Endothelial cell of umbilical vein (primary cell): ENCODE measurements around the gene SAC3D1. TPM values are rescaled to one million over a fixed set of nuclear protein-coding genes. Genes with fewer than 3 reads are reported as not detected.

Experiments used
- BruUV-seq: library from RNA; stranded (reverse); fragments of 400-500 nt; replicated peaks from 2 replicates; lab custom pipeline; 2021; lab: Mats Ljungman, UMichigan
- CTCF ChIA-PET: fragments of 300-600, 350-600 bp; sonication (Branson Sonifier 250); formaldehyde crosslinking; loops from one replicate; lab custom pipeline; 2021; ENCODE audit warnings: antibody characterized with exemption, inconsistent platforms; lab: Charles Lee
- POLR2A ChIA-PET: fragments of 300-600, 350-600 bp; sonication (Branson Sonifier 250); formaldehyde crosslinking; loops from one replicate; lab custom pipeline; 2021; ENCODE audit warnings: antibody characterized with exemption, inconsistent platforms; lab: Charles Lee
- DNase-seq: peaks from one replicate; pipeline ENCODE4 v3.0.0-alpha.2; 2011; ENCODE audit warnings: low read depth, low spot score
- FAIRE-seq: peaks from 2 replicates; lab custom pipeline; 2011; peaks lifted over from hg19 to GRCh38; lab: Jason Lieb, UNC
- H2AFZ ChIP-seq: 2 replicates; pipeline ENCODE4 v1.6.0; 2012; ENCODE audit warnings: low read depth, low read length, control low read depth, inconsistent platforms
- H3K27ac ChIP-seq: 2 replicates; pipeline ENCODE4 v1.5.1; 2011; ENCODE audit warnings: low read depth, mild to moderate bottlenecking, control low read depth, low read length, moderate library complexity; ENCODE audit not compliant: insufficient read depth
- H3K27me3 ChIP-seq, 2 experiments: 2 replicates each; pipeline versions ENCODE4 v1.6.0 to v1.6.1; 2011; ENCODE audit warnings: low read length in 2 of 2, mixed read lengths in 1 of 2; ENCODE audit not compliant: control insufficient read depth in 2 of 2, insufficient read depth in 2 of 2
- H3K36me3 ChIP-seq, 2 experiments: 2 replicates in 1 of 2; 3 replicates in 1 of 2; pipeline ENCODE4 v1.5.1; 2011; ENCODE audit warnings: low read length in 2 of 2, mild to moderate bottlenecking in 1 of 2, moderate library complexity in 1 of 2; ENCODE audit not compliant: control insufficient read depth in 2 of 2, insufficient read depth in 2 of 2; ENCODE audit errors: extremely low read depth in 1 of 2
- H3K4me1 ChIP-seq: 3 replicates; pipeline ENCODE4 v1.5.1; 2011; ENCODE audit warnings: mild to moderate bottlenecking, low read length; ENCODE audit not compliant: control insufficient read depth, insufficient read depth; ENCODE audit errors: extremely low read depth
- H3K4me2 ChIP-seq: 2 replicates; pipeline ENCODE4 v1.6.1; 2011; ENCODE audit warnings: low read length, control low read depth, mixed read lengths; ENCODE audit not compliant: insufficient read depth
- H3K4me3 ChIP-seq, 3 experiments: fragments of 200-600 bp in 1 of 3; sonication (generic), shearing (Covaris generic) in 1 of 3; replicated peaks in 1 of 3; 2 replicates each; pipeline ENCODE4 v1.5.1; 2011 to 2016; ENCODE audit warnings: control low read depth in 3 of 3, low read length in 3 of 3, mild to moderate bottlenecking in 2 of 3, inconsistent platforms in 1 of 3, low read depth in 1 of 3, moderate library complexity in 1 of 3; ENCODE audit not compliant: insufficient read depth in 1 of 3
- H3K79me2 ChIP-seq: 2 replicates; pipeline ENCODE4 v1.6.0; 2012; ENCODE audit warnings: low read length, inconsistent platforms; ENCODE audit not compliant: control insufficient read depth, insufficient read depth
- H3K9ac ChIP-seq: replicated peaks from 2 replicates; pipeline ENCODE3; 2011; ENCODE audit warnings: low read length, control low read depth; ENCODE audit not compliant: insufficient read depth; ENCODE audit errors: extremely low read depth
- H3K9me1 ChIP-seq: replicated peaks from 3 replicates; pipeline ENCODE4 v1.6.0; 2011; ENCODE audit warnings: mild to moderate bottlenecking, low read length; ENCODE audit not compliant: control insufficient read depth, insufficient read depth; ENCODE audit errors: extremely low read depth
- H3K9me3 ChIP-seq: replicated peaks from 2 replicates; pipeline ENCODE4 v1.5.1; 2012; ENCODE audit warnings: low read length, inconsistent platforms; ENCODE audit not compliant: control insufficient read depth, insufficient read depth
- H4K20me1 ChIP-seq: replicated peaks from 2 replicates; pipeline ENCODE3; 2011; ENCODE audit warnings: mild to moderate bottlenecking, low read length; ENCODE audit not compliant: control insufficient read depth, insufficient read depth; ENCODE audit errors: extremely low read depth
- EZH2 ChIP-seq: IDR thresholded peaks from 2 replicates; pipeline ENCODE4 v1.6.1; 2012; ENCODE audit warnings: borderline replicate concordance, low read depth, mild to moderate bottlenecking, moderate library complexity, low read length, inconsistent platforms; ENCODE audit not compliant: severe bottlenecking
- FOS ChIP-seq: IDR thresholded peaks from 2 replicates; pipeline ENCODE4 v1.6.1; 2011; ENCODE audit warnings: mild to moderate bottlenecking, low read length, moderate library complexity, borderline replicate concordance; ENCODE audit not compliant: insufficient read depth
- GATA2 ChIP-seq: IDR thresholded peaks from 2 replicates; pipeline ENCODE4 v1.7.0; 2011; ENCODE audit warnings: low read depth, mild to moderate bottlenecking, moderate library complexity, mixed read lengths, low read length; ENCODE audit not compliant: insufficient read length, insufficient read depth
- JUN ChIP-seq: IDR thresholded peaks from 2 replicates; pipeline ENCODE4 v1.6.1; 2011; ENCODE audit warnings: borderline replicate concordance, low read depth; ENCODE audit not compliant: insufficient read length, insufficient read depth
- MYC ChIP-seq: IDR thresholded peaks from one replicate; pipeline ENCODE4 v1.6.1; 2011; ENCODE audit warnings: mild to moderate bottlenecking, low read depth, low read length
- POLR2A ChIP-seq: IDR thresholded peaks from 2 replicates; pipeline ENCODE4 v1.6.1; 2012; ENCODE audit warnings: low read depth, mild to moderate bottlenecking, control low read depth, low read length
- POLR2AphosphoS5 ChIP-seq: IDR thresholded peaks from 2 replicates; pipeline ENCODE4 v1.6.1; 2012; ENCODE audit warnings: low read depth, mild to moderate bottlenecking, control low read depth, low read length, moderate library complexity; ENCODE audit not compliant: insufficient read depth
- dilution Hi-C: fragments of 300-500 bp; cut with MboI; formaldehyde crosslinking; loops from one replicate; pipeline ENCODE4 v1.15.0; 2019; ENCODE audit warnings: low sequenced_read_pairs; ENCODE audit not compliant: extremely low pct_ligation_motif_present
- intact Hi-C: fragments of 100-400 bp; cut with micrococcal nuclease; formaldehyde crosslinking; loops from one replicate; pipeline ENCODE4 v1.10.0; 2022
- polyA plus RNA-seq, 4 experiments: library from polyadenylated mRNA; depleted of rRNA in 3 of 4; stranded (reverse) in 3 of 4; unstranded in 1 of 4; fragments of >200 nt; gene quantifications; 2 replicates each; pipeline versions ENCODE4 v1.2.1 to v1.2.3, GENCODE V29; 2011 to 2012; ENCODE audit warnings: missing spikeins in 1 of 4
- total RNA-seq: library from RNA; stranded (reverse); gene quantifications from 2 replicates; pipeline ENCODE4 v1.2.3, GENCODE V29; 2021
- TF ChIP-seq, protein P1 (sequence below): IDR thresholded peaks from 2 replicates; pipeline ENCODE4 v1.6.1; 2011; ENCODE audit not compliant: insufficient read depth, insufficient read length
- TF ChIP-seq, protein P2 (sequence below), 2 donors: IDR thresholded peaks; 1 replicate in 1 of 2; 2 replicates in 1 of 2; pipeline ENCODE4 v1.5.1; 2011; ENCODE audit warnings: low read length in 2 of 2, mild to moderate bottlenecking in 2 of 2, moderate library complexity in 2 of 2, control low read depth in 1 of 2, inconsistent platforms in 1 of 2, low read depth in 1 of 2; ENCODE audit not compliant: insufficient read depth in 1 of 2; ENCODE audit errors: extremely low read depth in 1 of 2

SAC3D1 gene
- total and polyA plus RNA-seq, 2 donors (not counting 3 experiments of a cell fraction or from before 2014, with no cell fraction given): 16.6 to 17.0 TPM

GRCh38 chr11:64996710-64997380, 44.2 kb upstream of the SAC3D1 start, which contains the start of gene BATF2:
TSS of gene BATF2 (minus strand) at chr11:64996971. CDS start at chr11:64996914, 57 bp downstream.
- no peaks in the 10 kb centered on the region for H3K36me3 ChIP-seq
- peak within 1 kb of the TSS in 1 of 3 experiments; percentile 14 for H3K4me3 ChIP-seq
- H3K9me3 ChIP-seq: no peaks in the 10 kb centered on the region
- ChIA-PET CTCF (interaction anchor here (0.7 to 4.2 kb wide), 30 partner anchors 9 to 212 kb away, joined by 3 to 40 read pairs (median 5); partner anchors contain the start of genes ARL2, ATG2A, CDC42BPG and GPHA2), POLR2A (interaction anchor here (0.8 kb wide), 1 partner anchor 18 kb away, joined by 3 read pairs; the partner anchor contains the start of gene ARL2)
- no peaks in the 10 kb centered on the region for H3K4me1 ChIP-seq
- H3K9ac ChIP-seq: no peak within 1 kb of the TSS
- dilution Hi-C loops: no loop called here
- TF ChIP-seq FOS (no peak), POLR2A (no peak), MYC (no peak), JUN (no peak), GATA2 (no peak), POLR2AphosphoS5 (peak; percentile 56), EZH2 (no peak)
- TF ChIP-seq, protein P1, sequence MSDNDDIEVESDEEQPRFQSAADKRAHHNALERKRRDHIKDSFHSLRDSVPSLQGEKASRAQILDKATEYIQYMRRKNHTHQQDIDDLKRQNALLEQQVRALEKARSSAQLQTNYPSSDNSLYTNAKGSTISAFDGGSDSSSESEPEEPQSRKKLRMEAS: no peak
- TF ChIP-seq, protein P2, sequence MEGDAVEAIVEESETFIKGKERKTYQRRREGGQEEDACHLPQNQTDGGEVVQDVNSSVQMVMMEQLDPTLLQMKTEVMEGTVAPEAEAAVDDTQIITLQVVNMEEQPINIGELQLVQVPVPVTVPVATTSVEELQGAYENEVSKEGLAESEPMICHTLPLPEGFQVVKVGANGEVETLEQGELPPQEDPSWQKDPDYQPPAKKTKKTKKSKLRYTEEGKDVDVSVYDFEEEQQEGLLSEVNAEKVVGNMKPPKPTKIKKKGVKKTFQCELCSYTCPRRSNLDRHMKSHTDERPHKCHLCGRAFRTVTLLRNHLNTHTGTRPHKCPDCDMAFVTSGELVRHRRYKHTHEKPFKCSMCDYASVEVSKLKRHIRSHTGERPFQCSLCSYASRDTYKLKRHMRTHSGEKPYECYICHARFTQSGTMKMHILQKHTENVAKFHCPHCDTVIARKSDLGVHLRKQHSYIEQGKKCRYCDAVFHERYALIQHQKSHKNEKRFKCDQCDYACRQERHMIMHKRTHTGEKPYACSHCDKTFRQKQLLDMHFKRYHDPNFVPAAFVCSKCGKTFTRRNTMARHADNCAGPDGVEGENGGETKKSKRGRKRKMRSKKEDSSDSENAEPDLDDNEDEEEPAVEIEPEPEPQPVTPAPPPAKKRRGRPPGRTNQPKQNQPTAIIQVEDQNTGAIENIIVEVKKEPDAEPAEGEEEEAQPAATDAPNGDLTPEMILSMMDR (IDR thresholded peaks at IDR 0.05; ENCODE audit: extremely low read depth in 1 of 2, insufficient read depth in 1 of 2, low read depth in 1 of 2, low read length in 2 of 2): peak; percentile 39 to 65
- no peak within 1 kb of the TSS for H3K27ac ChIP-seq
- H3K79me2 ChIP-seq: no peaks in the 10 kb centered on the region
- peak; percentile 73 for DNase-seq
- FAIRE-seq: peak; percentile 91
- peak within 1 kb of the TSS; percentile 21 for H3K4me2 ChIP-seq
- BruUV-seq: no TSS peak
- H3K9me1 ChIP-seq: no peaks in the 10 kb centered on the region
- intact Hi-C loops: loop anchor here (1.0 to 2.0 kb wide), 3 partner anchors 72 to 150 kb away; partner anchors contain the start of genes ATG2A and PPP2R5B
- H2AFZ ChIP-seq: peak within 1 kb of the TSS; percentile 66
- no peaks in the 10 kb centered on the region for H3K27me3 ChIP-seq
- H4K20me1 ChIP-seq: no peaks in the 10 kb centered on the region
